Hepatocyte (in vitro differentiated cells): ENCODE results near the gene REV3L.

ENCODE experiments used
- CTCF ChIP-seq: fragments of 200-600 bp; sonication (generic); IDR thresholded peaks from 2 replicates; pipeline ENCODE4 v1.5.1; 2016; ENCODE audit warnings: antibody characterized with exemption, mild to moderate bottlenecking; ENCODE audit not compliant: poor library complexity
- EZH2 ChIP-seq: fragments of 200-600 bp; sonication (generic); IDR thresholded peaks from 2 replicates; pipeline ENCODE4 v1.6.1; 2016; ENCODE audit warnings: antibody characterized with exemption, mild to moderate bottlenecking, borderline replicate concordance

DNA sequence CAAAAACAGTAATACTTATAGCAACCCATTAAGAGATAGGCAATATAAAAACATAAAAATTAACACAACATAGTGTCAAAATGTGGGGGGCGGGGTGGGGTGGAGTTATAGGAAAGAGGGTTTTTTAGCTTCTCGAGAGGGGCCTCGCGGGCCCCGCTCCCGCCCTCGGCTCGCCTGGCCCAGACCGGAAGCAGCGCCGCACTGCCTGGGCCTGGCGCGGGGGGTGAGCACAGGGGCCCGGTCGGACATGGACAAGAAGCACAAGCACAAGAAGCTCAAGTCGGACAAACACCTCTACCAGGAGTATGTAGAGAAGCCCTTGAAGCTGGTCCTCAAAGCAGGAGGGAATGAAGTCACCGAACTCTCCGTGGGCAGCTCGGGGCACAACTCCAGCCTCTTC is 53.4 kb downstream of the REV3L start:
- TF ChIP-seq CTCF, result no peak
- TF ChIP-seq EZH2, result no peak
